B cell (primary cell): ENCODE results near the gene RPL14. TPM values are rescaled to one million over a fixed set of nuclear protein-coding genes. Genes with fewer than 3 reads are reported as not detected.

Experiments
- ATAC-seq: fragments of 200-7000 bp; cut with Tn5 transposase; one replicate; pipeline ENCODE4 v1.10.0; 2021; ENCODE audit warnings: low read depth, mild to moderate bottlenecking, moderate number of reproducible peaks, moderate library complexity
- CTCF ChIA-PET: fragments of 350-600 bp; sonication (Branson Sonifier 250); formaldehyde crosslinking; loops from one replicate; lab custom pipeline; 2021; ENCODE audit warnings: antibody characterized with exemption, inconsistent platforms; lab: Charles Lee
- POLR2A ChIA-PET: fragments of 350-600 bp; sonication (Branson Sonifier 250); formaldehyde crosslinking; loops from one replicate; lab custom pipeline; 2021; ENCODE audit warnings: antibody characterized with exemption; lab: Charles Lee
- DNase-seq: peaks from one replicate; pipeline ENCODE4 v3.0.0; 2013
- H2AFZ ChIP-seq: 2 replicates; pipeline ENCODE4 v1.6.1; 2012; ENCODE audit warnings: mild to moderate bottlenecking, low read depth, low read length; ENCODE audit not compliant: insufficient read depth, poor library complexity, severe bottlenecking
- H3K27ac ChIP-seq, 2 donors: 1 replicate in 1 of 2; 2 replicates in 1 of 2; pipeline ENCODE4 v1.5.1; 2012 to 2013; ENCODE audit warnings: low read length in 2 of 2, mild to moderate bottlenecking in 2 of 2, moderate library complexity in 1 of 2
- H3K27me3 ChIP-seq, 4 experiments: fragments of 200-600 bp in 1 of 4; sonication (generic) in 1 of 4; replicated peaks in 1 of 4; 1 replicate in 2 of 4; 2 replicates in 2 of 4; pipeline versions ENCODE4 v1.6.1 to v1.7.0; 2013 to 2016; ENCODE audit warnings: low read length in 3 of 4, mild to moderate bottlenecking in 2 of 4, mixed read lengths in 1 of 4, moderate library complexity in 1 of 4; ENCODE audit not compliant: insufficient read depth in 4 of 4, control insufficient read depth in 3 of 4; ENCODE audit errors: control extremely low read depth in 1 of 4
- H3K36me3 ChIP-seq, 2 experiments: replicated peaks in 1 of 2; 1 replicate in 1 of 2; 2 replicates in 1 of 2; pipeline versions ENCODE4 v1.6.1 to v1.7.1; 2013; ENCODE audit warnings: low read length in 1 of 2; ENCODE audit not compliant: insufficient read depth in 2 of 2, control insufficient read depth in 1 of 2; ENCODE audit errors: control extremely low read depth in 1 of 2, extremely low read depth in 1 of 2
- H3K4me1 ChIP-seq, 2 donors: fragments of 200-600 bp in 1 of 2; sonication (generic) in 1 of 2; 1 replicate in 1 of 2; 2 replicates in 1 of 2; pipeline versions ENCODE4 v1.5.1 to v1.6.1; 2013 to 2017; ENCODE audit warnings: low read length in 2 of 2; ENCODE audit not compliant: control insufficient read depth in 2 of 2, insufficient read depth in 2 of 2
- H3K4me2 ChIP-seq: replicated peaks from 2 replicates; pipeline ENCODE3; 2012; ENCODE audit warnings: mild to moderate bottlenecking, low read depth, low read length; ENCODE audit not compliant: poor library complexity, severe bottlenecking
- H3K4me3 ChIP-seq, 5 experiments: fragments of 200-600 bp in 1 of 5; sonication (generic) in 1 of 5; 1 replicate in 3 of 5; 2 replicates in 2 of 5; pipeline versions ENCODE4 v1.5.1 to v1.7.0; 2011 to 2016; ENCODE audit warnings: low read length in 4 of 5, mild to moderate bottlenecking in 4 of 5, low read depth in 2 of 5, control low read depth in 1 of 5, moderate library complexity in 1 of 5; ENCODE audit not compliant: insufficient read depth in 1 of 5; ENCODE audit errors: control extremely low read depth in 1 of 5, extremely low read depth in 1 of 5
- H3K79me2 ChIP-seq: fragments of 200-600 bp; sonication (generic); one replicate; pipeline ENCODE4 v1.6.0; 2016; ENCODE audit warnings: low read length; ENCODE audit not compliant: control insufficient read depth, insufficient read depth
- H3K9ac ChIP-seq: fragments of 200-600 bp; sonication (generic); 2 replicates; pipeline ENCODE4 v1.6.1; 2017; ENCODE audit warnings: mild to moderate bottlenecking, low read length, moderate library complexity
- H3K9me3 ChIP-seq, 3 donors: one replicate each; pipeline versions ENCODE4 v1.6.1 to v1.7.1; 2013; ENCODE audit warnings: low read length in 2 of 3; ENCODE audit not compliant: control insufficient read depth in 2 of 3, insufficient read depth in 1 of 3; ENCODE audit errors: control extremely low read depth in 1 of 3
- H4K20me1 ChIP-seq: 2 replicates; pipeline ENCODE4 v1.6.0; 2012; ENCODE audit warnings: mild to moderate bottlenecking, low read length; ENCODE audit not compliant: insufficient read depth, control insufficient read depth, poor library complexity, severe bottlenecking
- H3K27ac Mint-ChIP-seq: one replicate; pipeline ENCODE4 v1.8.0; 2021; ENCODE audit warnings: mixed read lengths
- H3K27me3 Mint-ChIP-seq: one replicate; pipeline ENCODE4 v1.8.0; 2021; ENCODE audit warnings: mixed read lengths
- H3K4me1 Mint-ChIP-seq: one replicate; pipeline ENCODE4 v1.8.0; 2021; ENCODE audit warnings: mixed read lengths
- H3K4me3 Mint-ChIP-seq: one replicate; pipeline ENCODE4 v1.8.0; 2021; ENCODE audit warnings: mixed read lengths
- H3K9me3 Mint-ChIP-seq: one replicate; pipeline ENCODE4 v1.8.0; 2022; ENCODE audit warnings: mixed read lengths; ENCODE audit not compliant: insufficient read depth
- CTCF ChIP-seq: fragments of 200-600 bp; IDR thresholded peaks from one replicate; pipeline ENCODE4 v1.8.0; 2022; ENCODE audit warnings: antibody characterized with exemption, mild to moderate bottlenecking
- EZH2 ChIP-seq: IDR thresholded peaks from 2 replicates; pipeline ENCODE4 v1.6.1; 2012; ENCODE audit warnings: borderline replicate concordance, low read depth, mild to moderate bottlenecking, moderate library complexity, low read length; ENCODE audit not compliant: insufficient read depth, poor library complexity, severe bottlenecking
- WGBS: methylation state at CpG from one replicate; pipeline ENCODE4 v1.1.5; 2013; ENCODE audit warnings: missing lambda C conversion rate; ENCODE audit not compliant: insufficient coverage; 5-methylcytosine and 5-hydroxymethylcytosine counted together
- intact Hi-C: fragments of 100-400 bp; cut with micrococcal nuclease; formaldehyde crosslinking; loops from one replicate; pipeline ENCODE4 v1.10.0; 2022
- polyA plus RNA-seq: library from polyadenylated mRNA; depleted of rRNA; stranded (reverse); fragments of >200 nt; gene quantifications from 2 replicates; pipeline ENCODE4 v1.2.3, GENCODE V29; 2012
- total RNA-seq, 2 donors: library from RNA; stranded (reverse); fragments of 120-200 nt in 1 of 2; gene quantifications; 1 replicate in 1 of 2; 2 replicates in 1 of 2; pipeline versions ENCODE4 v1.2.3 to v1.2.4, GENCODE V29; 2013 to 2022

Gene RPL14
- total and polyA plus RNA-seq, 2 donors (not counting 1 experiment from before 2014, with no cell fraction given) = 413 to 2,452 TPM

GRCh38 chr3:40453933-40454332 lies 3.2 kb upstream of the RPL14 start:
- Mint-ChIP-seq H3K9me3 (no peaks in the 10 kb centered on the region), H3K27ac (no peak overlapping the region), H3K4me1 (peaks cover 44% of the 10 kb centered on the region), H3K27me3 (no peaks in the 10 kb centered on the region), H3K4me3 (no peak overlapping the region)
- peak overlapping the region; percentile 92 for H2AFZ ChIP-seq
- ChIA-PET POLR2A (interaction anchor here (1.4 kb wide), 1 partner anchor 745 kb away, joined by 3 read pairs; the partner anchor contains the start of gene CTNNB1), CTCF (interaction anchor here (0.8 kb wide), 1 partner anchor 145 kb away, joined by 3 read pairs; no protein-coding TSS in a partner anchor)
- TF ChIP-seq EZH2 (no peak), CTCF (no peak)
- H3K27me3 ChIP-seq = no peaks in the 10 kb centered on the region
- H3K4me1 ChIP-seq = peaks cover 32 to 36% of the 10 kb centered on the region in 2 donors
- intact Hi-C loops = loop anchor here (1.0 to 10.0 kb wide), 7 partner anchors 23 to 1558 kb away; partner anchors contain the start of genes CTNNB1, EIF1B, SCN11A and WDR48
- H3K9me3 ChIP-seq = peaks cover 0 to 5% (median 0%) of the 10 kb centered on the region in 3 donors
- ATAC-seq (no peak), DNase-seq (no peak)
- peaks cover 23% of the 10 kb centered on the region for H3K79me2 ChIP-seq
- peaks cover 16% of the 10 kb centered on the region for H4K20me1 ChIP-seq
- peaks cover 5 to 10% of the 10 kb centered on the region in 2 experiments for H3K36me3 ChIP-seq
- peak overlapping the region; percentile 92 for H3K4me2 ChIP-seq
- peak overlapping the region in 2 of 5 experiments; percentile 77 to 85 for H3K4me3 ChIP-seq
- H3K27ac ChIP-seq = no peak overlapping the region
- whole genome bisulfite sequencing = 72% methylated on average over 3 of the region's 6 CpGs
- no peak overlapping the region for H3K9ac ChIP-seq

GRCh38 chr3:40455328-40455727 lies 1.8 kb upstream of the RPL14 start:
- no peak overlapping the region for H3K4me3 ChIP-seq
- WGBS = 100% methylated on average over 2 of the region's 4 CpGs
- H3K9me3 ChIP-seq = peaks cover 0 to 5% (median 0%) of the 10 kb centered on the region in 3 donors
- peak overlapping the region; percentile 94 for H3K4me3 Mint-ChIP-seq
- peaks cover 5 to 22% of the 10 kb centered on the region in 2 experiments for H3K36me3 ChIP-seq
- H2AFZ ChIP-seq = no peak overlapping the region
- DNase-seq (no peak), ATAC-seq (no peak)
- no peak overlapping the region for H3K27ac ChIP-seq
- H3K79me2 ChIP-seq = peaks cover 29% of the 10 kb centered on the region
- peaks cover 47% of the 10 kb centered on the region for H3K4me1 Mint-ChIP-seq
- H3K27ac Mint-ChIP-seq = no peak overlapping the region
- no peaks in the 10 kb centered on the region for H3K9me3 Mint-ChIP-seq
- no peak for TF ChIP-seq EZH2
- no peak for TF ChIP-seq CTCF
- ChIA-PET CTCF (no interaction called here), POLR2A (no interaction called here)
- H3K27me3 Mint-ChIP-seq = no peaks in the 10 kb centered on the region
- H3K4me1 ChIP-seq = peaks cover 32 to 38% of the 10 kb centered on the region in 2 donors
- no peak overlapping the region for H3K4me2 ChIP-seq
- peaks cover 22% of the 10 kb centered on the region for H4K20me1 ChIP-seq
- no peaks in the 10 kb centered on the region for H3K27me3 ChIP-seq
- intact Hi-C loops = loop anchor here (10.0 kb wide), 1 partner anchor 739 kb away; the partner anchor contains the start of gene CTNNB1
- no peak overlapping the region for H3K9ac ChIP-seq
